Activated T-helper 17 cell treated with anti-CD3 and anti-CD28 coated beads, Interleukin-2, amount 50 U/mL, for 72 hours (primary cell): Measurements from ENCODE around the gene TMF1. TPM values are rescaled to one million over a fixed set of nuclear protein-coding genes. Genes with fewer than 3 reads are reported as not detected.
A peak's percentile ranks its signal among the peaks of the same experiment; 100 is the strongest.

ENCODE experiments used
- ATAC-seq: fragments of 150-1000 bp; cut with Tn5 transposase; replicated peaks from 2 replicates; pipeline ENCODE4 v1.10.0; 2021; ENCODE audit warnings: mild to moderate bottlenecking, moderate library complexity
- H3K27ac Mint-ChIP-seq: one replicate; pipeline ENCODE4 v1.8.0; 2022; ENCODE audit warnings: mixed read lengths
- H3K27me3 Mint-ChIP-seq: one replicate; pipeline ENCODE4 v1.8.0; 2022; ENCODE audit warnings: mixed read lengths
- H3K36me3 Mint-ChIP-seq: one replicate; pipeline ENCODE4 v1.8.0; 2022; ENCODE audit warnings: low read depth, mild to moderate bottlenecking, mixed read lengths
- H3K4me1 Mint-ChIP-seq: one replicate; pipeline ENCODE4 v1.8.0; 2022; ENCODE audit warnings: mixed read lengths
- H3K4me3 Mint-ChIP-seq: one replicate; pipeline ENCODE4 v1.8.0; 2022; ENCODE audit warnings: mild to moderate bottlenecking, mixed read lengths
- H3K9me3 Mint-ChIP-seq: one replicate; pipeline ENCODE4 v1.8.0; 2022; ENCODE audit warnings: mixed read lengths
- total RNA-seq, 2 donors: library from RNA; stranded (reverse); gene quantifications; one replicate each; pipeline ENCODE4 v1.2.3, GENCODE V29; 2022

TMF1 gene
- total RNA-seq, 2 donors from 2014 or later: 42.6 to 84.7 TPM

GRCh38 chr3:69013253-69014021 lies 38.7 kb downstream of the TMF1 start, which contains the start of gene EOGT:
Gene EOGT, minus strand, starts transcription at chr3:69013684. Its CDS starts 3,838 bp downstream, at chr3:69009846.
- H3K4me3 Mint-ChIP-seq: peak within 1 kb of the TSS; percentile 82
- H3K27ac Mint-ChIP-seq: peak within 1 kb of the TSS; percentile 73
- peaks cover 10% of the 10 kb centered on the region for H3K4me1 Mint-ChIP-seq
- ATAC-seq: peak; percentile 85
- H3K9me3 Mint-ChIP-seq: no peaks in the 10 kb centered on the region
- H3K27me3 Mint-ChIP-seq: no peaks in the 10 kb centered on the region
- peaks cover 47% of the 10 kb centered on the region for H3K36me3 Mint-ChIP-seq

GRCh38 chr3:69012800-69013252 lies 39.3 kb downstream of the TMF1 start:
- Mint-ChIP-seq H3K27me3 (no peaks in the 10 kb centered on the region), H3K4me1 (peaks cover 10% of the 10 kb centered on the region), H3K36me3 (peaks cover 47% of the 10 kb centered on the region), H3K4me3 (peak overlapping the region; percentile 82), H3K9me3 (no peaks in the 10 kb centered on the region), H3K27ac (peak overlapping the region; percentile 73)
- ATAC-seq: peak; percentile 27

- H3K4me3 Mint-ChIP-seq: peak overlapping the region; percentile 82
- peaks cover 10% of the 10 kb centered on the region for H3K4me1 Mint-ChIP-seq
- H3K27ac Mint-ChIP-seq: peak overlapping the region; percentile 73
- no peaks in the 10 kb centered on the region for H3K27me3 Mint-ChIP-seq
- no peak for ATAC-seq
- no peaks in the 10 kb centered on the region for H3K9me3 Mint-ChIP-seq
- peaks cover 42% of the 10 kb centered on the region for H3K36me3 Mint-ChIP-seq
Observed at GRCh38 chr3:69012100-69012799, 39.9 kb downstream of the TMF1 start.

GRCh38 chr3:69011096-69011730 lies 40.9 kb downstream of the TMF1 start:
- Mint-ChIP-seq H3K4me1 (peaks cover 10% of the 10 kb centered on the region), H3K27ac (no peak overlapping the region), H3K27me3 (no peaks in the 10 kb centered on the region), H3K4me3 (peak overlapping the region; percentile 82), H3K36me3 (peaks cover 47% of the 10 kb centered on the region), H3K9me3 (no peaks in the 10 kb centered on the region)
- ATAC-seq: no peak

GRCh38 chr3:69009559-69010410 lies 42.3 kb downstream of the TMF1 start:
- Mint-ChIP-seq H3K4me1 (peaks cover 4% of the 10 kb centered on the region), H3K27ac (no peak overlapping the region), H3K4me3 (no peak overlapping the region), H3K36me3 (peaks cover 61% of the 10 kb centered on the region), H3K9me3 (no peaks in the 10 kb centered on the region), H3K27me3 (no peaks in the 10 kb centered on the region)
- no peak for ATAC-seq

- H3K27me3 Mint-ChIP-seq: no peaks in the 10 kb centered on the region
- H3K36me3 Mint-ChIP-seq: peaks cover 69% of the 10 kb centered on the region
- H3K4me3 Mint-ChIP-seq: no peak overlapping the region
- peaks cover 4% of the 10 kb centered on the region for H3K4me1 Mint-ChIP-seq
- no peak for ATAC-seq
- H3K27ac Mint-ChIP-seq: no peak overlapping the region
- H3K9me3 Mint-ChIP-seq: no peaks in the 10 kb centered on the region
Observed at GRCh38 chr3:69008980-69009379, 43.2 kb downstream of the TMF1 start.

GRCh38 chr3:69005791-69006482 lies 46.2 kb downstream of the TMF1 start:
- Mint-ChIP-seq H3K27ac (no peak overlapping the region), H3K4me3 (no peak overlapping the region), H3K4me1 (peaks cover 4% of the 10 kb centered on the region), H3K9me3 (no peaks in the 10 kb centered on the region), H3K27me3 (no peaks in the 10 kb centered on the region), H3K36me3 (peaks cover 87% of the 10 kb centered on the region)
- ATAC-seq: no peak

GRCh38 chr3:69005071-69005790 lies 46.9 kb downstream of the TMF1 start:
- Mint-ChIP-seq H3K9me3 (no peaks in the 10 kb centered on the region), H3K27ac (no peak overlapping the region), H3K27me3 (no peaks in the 10 kb centered on the region), H3K36me3 (peaks cover 92% of the 10 kb centered on the region), H3K4me1 (peaks cover 4% of the 10 kb centered on the region), H3K4me3 (no peak overlapping the region)
- ATAC-seq: no peak

- H3K4me3 Mint-ChIP-seq: no peak overlapping the region
- H3K36me3 Mint-ChIP-seq: peaks cover 90% of the 10 kb centered on the region
- H3K4me1 Mint-ChIP-seq: no peaks in the 10 kb centered on the region
- H3K27me3 Mint-ChIP-seq: no peaks in the 10 kb centered on the region
- H3K9me3 Mint-ChIP-seq: no peaks in the 10 kb centered on the region
- no peak for ATAC-seq
- H3K27ac Mint-ChIP-seq: no peak overlapping the region
Observed at GRCh38 chr3:69004138-69004537, 48.0 kb downstream of the TMF1 start.

- ATAC-seq: no peak
- Mint-ChIP-seq H3K27ac (no peak overlapping the region), H3K36me3 (peaks cover 92% of the 10 kb centered on the region), H3K4me3 (no peak overlapping the region), H3K9me3 (no peaks in the 10 kb centered on the region), H3K27me3 (no peaks in the 10 kb centered on the region), H3K4me1 (peaks cover 11% of the 10 kb centered on the region)
Observed at GRCh38 chr3:68999605-69000004, 52.5 kb downstream of the TMF1 start.

GRCh38 chr3:68999158-68999557 lies 53.0 kb downstream of the TMF1 start:
- Mint-ChIP-seq H3K27me3 (no peaks in the 10 kb centered on the region), H3K27ac (no peak overlapping the region), H3K4me3 (no peak overlapping the region), H3K4me1 (peaks cover 11% of the 10 kb centered on the region), H3K9me3 (no peaks in the 10 kb centered on the region), H3K36me3 (peaks cover 92% of the 10 kb centered on the region)
- ATAC-seq: no peak

- Mint-ChIP-seq H3K36me3 (peaks cover 92% of the 10 kb centered on the region), H3K27me3 (no peaks in the 10 kb centered on the region), H3K4me1 (peaks cover 11% of the 10 kb centered on the region), H3K9me3 (no peaks in the 10 kb centered on the region), H3K4me3 (peak overlapping the region; percentile 61), H3K27ac (peak overlapping the region; percentile 77)
- peak; percentile 91 for ATAC-seq
Observed at GRCh38 chr3:68997887-68998286, 54.2 kb downstream of the TMF1 start.
